HL-60 (cell line): ENCODE measurements around the gene CDT1.

Experiments
- POLR2AphosphoS5 ChIP-seq: IDR thresholded peaks from 2 replicates; pipeline ENCODE4 v1.6.1; 2012; ENCODE audit warnings: low read depth
- SPI1 ChIP-seq: IDR thresholded peaks from 2 replicates; pipeline ENCODE4 v1.6.1; 2012; ENCODE audit warnings: low read depth, mild to moderate bottlenecking, borderline replicate concordance
- TF ChIP-seq, protein P1 (sequence below): IDR thresholded peaks from one replicate; pipeline ENCODE4 v1.5.1; 2011; ENCODE audit warnings: low read length, control low read depth, inconsistent platforms; ENCODE audit not compliant: insufficient read depth
- TF ChIP-seq, protein P2 (sequence below): IDR thresholded peaks from 2 replicates; pipeline ENCODE4 v1.6.1; 2012; ENCODE audit warnings: low read depth; ENCODE audit not compliant: insufficient replicate concordance

DNA sequence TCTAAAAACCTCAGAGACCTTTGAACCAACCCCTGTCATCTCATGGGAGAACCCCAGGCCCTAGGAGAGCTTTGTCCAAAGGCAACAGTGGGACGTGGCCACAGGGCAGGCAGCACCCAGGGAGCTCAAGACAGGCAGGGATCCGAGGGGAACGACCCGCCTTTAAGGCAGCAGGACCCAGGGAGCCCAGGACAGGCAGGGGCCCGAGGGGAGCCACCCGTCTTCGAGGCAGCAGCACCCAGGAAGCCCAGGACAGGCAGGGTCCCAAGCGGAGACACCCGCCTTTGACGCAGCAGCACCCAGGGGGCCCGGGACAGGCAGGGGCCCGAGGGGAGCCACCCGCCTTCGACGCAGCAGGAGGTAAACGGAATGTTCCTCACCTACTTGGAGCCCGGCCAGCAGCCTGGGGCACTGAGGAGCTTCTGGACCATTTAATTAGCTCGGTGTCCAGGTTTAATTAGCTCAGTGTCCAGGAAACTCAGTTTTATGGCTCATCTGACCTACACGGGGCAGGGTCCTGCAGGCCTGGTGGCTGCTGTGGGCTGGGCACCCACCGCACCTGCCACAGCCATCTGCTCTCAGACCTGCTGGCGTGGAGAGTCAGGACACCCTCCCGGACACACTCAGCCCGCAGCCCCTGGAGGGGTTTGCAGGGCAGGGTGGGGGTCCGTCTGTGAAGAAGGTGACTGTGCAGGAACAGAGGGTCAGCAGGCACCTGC lies 43.0 kb upstream of the CDT1 start:
- TF ChIP-seq, protein P1, sequence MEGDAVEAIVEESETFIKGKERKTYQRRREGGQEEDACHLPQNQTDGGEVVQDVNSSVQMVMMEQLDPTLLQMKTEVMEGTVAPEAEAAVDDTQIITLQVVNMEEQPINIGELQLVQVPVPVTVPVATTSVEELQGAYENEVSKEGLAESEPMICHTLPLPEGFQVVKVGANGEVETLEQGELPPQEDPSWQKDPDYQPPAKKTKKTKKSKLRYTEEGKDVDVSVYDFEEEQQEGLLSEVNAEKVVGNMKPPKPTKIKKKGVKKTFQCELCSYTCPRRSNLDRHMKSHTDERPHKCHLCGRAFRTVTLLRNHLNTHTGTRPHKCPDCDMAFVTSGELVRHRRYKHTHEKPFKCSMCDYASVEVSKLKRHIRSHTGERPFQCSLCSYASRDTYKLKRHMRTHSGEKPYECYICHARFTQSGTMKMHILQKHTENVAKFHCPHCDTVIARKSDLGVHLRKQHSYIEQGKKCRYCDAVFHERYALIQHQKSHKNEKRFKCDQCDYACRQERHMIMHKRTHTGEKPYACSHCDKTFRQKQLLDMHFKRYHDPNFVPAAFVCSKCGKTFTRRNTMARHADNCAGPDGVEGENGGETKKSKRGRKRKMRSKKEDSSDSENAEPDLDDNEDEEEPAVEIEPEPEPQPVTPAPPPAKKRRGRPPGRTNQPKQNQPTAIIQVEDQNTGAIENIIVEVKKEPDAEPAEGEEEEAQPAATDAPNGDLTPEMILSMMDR, result no peak
- TF ChIP-seq POLR2AphosphoS5, result no peak
- TF ChIP-seq, protein P2, sequence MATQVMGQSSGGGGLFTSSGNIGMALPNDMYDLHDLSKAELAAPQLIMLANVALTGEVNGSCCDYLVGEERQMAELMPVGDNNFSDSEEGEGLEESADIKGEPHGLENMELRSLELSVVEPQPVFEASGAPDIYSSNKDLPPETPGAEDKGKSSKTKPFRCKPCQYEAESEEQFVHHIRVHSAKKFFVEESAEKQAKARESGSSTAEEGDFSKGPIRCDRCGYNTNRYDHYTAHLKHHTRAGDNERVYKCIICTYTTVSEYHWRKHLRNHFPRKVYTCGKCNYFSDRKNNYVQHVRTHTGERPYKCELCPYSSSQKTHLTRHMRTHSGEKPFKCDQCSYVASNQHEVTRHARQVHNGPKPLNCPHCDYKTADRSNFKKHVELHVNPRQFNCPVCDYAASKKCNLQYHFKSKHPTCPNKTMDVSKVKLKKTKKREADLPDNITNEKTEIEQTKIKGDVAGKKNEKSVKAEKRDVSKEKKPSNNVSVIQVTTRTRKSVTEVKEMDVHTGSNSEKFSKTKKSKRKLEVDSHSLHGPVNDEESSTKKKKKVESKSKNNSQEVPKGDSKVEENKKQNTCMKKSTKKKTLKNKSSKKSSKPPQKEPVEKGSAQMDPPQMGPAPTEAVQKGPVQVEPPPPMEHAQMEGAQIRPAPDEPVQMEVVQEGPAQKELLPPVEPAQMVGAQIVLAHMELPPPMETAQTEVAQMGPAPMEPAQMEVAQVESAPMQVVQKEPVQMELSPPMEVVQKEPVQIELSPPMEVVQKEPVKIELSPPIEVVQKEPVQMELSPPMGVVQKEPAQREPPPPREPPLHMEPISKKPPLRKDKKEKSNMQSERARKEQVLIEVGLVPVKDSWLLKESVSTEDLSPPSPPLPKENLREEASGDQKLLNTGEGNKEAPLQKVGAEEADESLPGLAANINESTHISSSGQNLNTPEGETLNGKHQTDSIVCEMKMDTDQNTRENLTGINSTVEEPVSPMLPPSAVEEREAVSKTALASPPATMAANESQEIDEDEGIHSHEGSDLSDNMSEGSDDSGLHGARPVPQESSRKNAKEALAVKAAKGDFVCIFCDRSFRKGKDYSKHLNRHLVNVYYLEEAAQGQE, result no peak
- TF ChIP-seq SPI1, result no peak
